Epithelial cell of esophagus (primary cell): ENCODE results near the gene NT5DC3.

Experiments used
- DNase-seq: peaks from one replicate; pipeline ENCODE4 v3.0.0; 2010; ENCODE audit warnings: low read depth
- H3K4me3 ChIP-seq: 2 replicates; pipeline ENCODE4 v1.5.1; 2011; ENCODE audit warnings: mild to moderate bottlenecking, low read length, control low read depth
- CTCF ChIP-seq: IDR thresholded peaks from 2 replicates; pipeline ENCODE4 v1.5.1; 2011; ENCODE audit warnings: low read depth, mild to moderate bottlenecking, low read length, control low read depth, inconsistent platforms; ENCODE audit not compliant: insufficient read depth; ENCODE audit errors: missing control alignments

The NT5DC3 gene

GRCh38 chr12:103881261-103881660 is 40.2 kb upstream of the NT5DC3 start:
- no peak overlapping the region for H3K4me3 ChIP-seq
- no peak for DNase-seq

GRCh38 chr12:103880299-103881142 is 39.5 kb upstream of the NT5DC3 start:
- no peak overlapping the region for H3K4me3 ChIP-seq
- no peak for TF ChIP-seq CTCF
- peak; percentile 92 for DNase-seq

More at GRCh38 chr12:103881261-103881660, 40.2 kb upstream of the NT5DC3 start:
- TF ChIP-seq CTCF, result no peak

- TF ChIP-seq CTCF, result no peak
- DNase-seq, result no peak
- no peak overlapping the region for H3K4me3 ChIP-seq
Measured at GRCh38 chr12:103879878-103880277, 38.8 kb upstream of the NT5DC3 start.

- DNase-seq, result no peak
- no peak overlapping the region for H3K4me3 ChIP-seq
- no peak for TF ChIP-seq CTCF
Measured at GRCh38 chr12:103879048-103879692, 38.1 kb upstream of the NT5DC3 start.

GRCh38 chr12:103877934-103878510 is 37.0 kb upstream of the NT5DC3 start:
- no peak overlapping the region for H3K4me3 ChIP-seq

GRCh38 chr12:103877288-103877687 is 36.3 kb upstream of the NT5DC3 start:
- H3K4me3 ChIP-seq, result no peak overlapping the region
- TF ChIP-seq CTCF, result no peak
- DNase-seq, result no peak

More at GRCh38 chr12:103877934-103878510, 37.0 kb upstream of the NT5DC3 start:
- DNase-seq, result peak; percentile 80
- peak; percentile 89 for TF ChIP-seq CTCF
